HL-60 (cell line): Measurements from ENCODE around the gene PMEPA1.

Source experiments
- DNase-seq, 2 experiments: peaks; one replicate each; pipeline ENCODE4 v3.0.0-alpha.2; 2010 to 2020; ENCODE audit warnings: low read depth in 1 of 2, low spot score in 1 of 2
- H3K27ac ChIP-seq: fragments of 250-450 bp; sonication (Bioruptor Pico); replicated peaks from 2 replicates; pipeline ENCODE4 v1.5.1; 2020; ENCODE audit warnings: mild to moderate bottlenecking, moderate library complexity
- H3K27me3 ChIP-seq: fragments of 250-450 bp; sonication (Bioruptor Pico); 2 replicates; pipeline ENCODE4 v1.5.1; 2021; ENCODE audit warnings: mild to moderate bottlenecking, moderate library complexity; ENCODE audit not compliant: insufficient read depth, poor library complexity, severe bottlenecking
- H3K4me3 ChIP-seq: replicated peaks from 2 replicates; pipeline ENCODE4 v1.5.1; 2011; ENCODE audit warnings: mild to moderate bottlenecking, control low read depth, low read length; ENCODE audit not compliant: insufficient read depth
- GABPA ChIP-seq: IDR thresholded peaks from 2 replicates; pipeline ENCODE4 v1.6.1; 2012; ENCODE audit warnings: low read depth
- POLR2AphosphoS5 ChIP-seq: IDR thresholded peaks from 2 replicates; pipeline ENCODE4 v1.6.1; 2012; ENCODE audit warnings: low read depth
- SPI1 ChIP-seq: IDR thresholded peaks from 2 replicates; pipeline ENCODE4 v1.6.1; 2012; ENCODE audit warnings: low read depth, mild to moderate bottlenecking, borderline replicate concordance
- TF ChIP-seq, protein P1 (sequence below): IDR thresholded peaks from 2 replicates; pipeline ENCODE4 v1.6.1; 2012; ENCODE audit warnings: low read depth; ENCODE audit not compliant: insufficient replicate concordance
- TF ChIP-seq, protein P2 (sequence below): IDR thresholded peaks from one replicate; pipeline ENCODE4 v1.5.1; 2011; ENCODE audit warnings: low read length, control low read depth, inconsistent platforms; ENCODE audit not compliant: insufficient read depth

PMEPA1 gene

DNA sequence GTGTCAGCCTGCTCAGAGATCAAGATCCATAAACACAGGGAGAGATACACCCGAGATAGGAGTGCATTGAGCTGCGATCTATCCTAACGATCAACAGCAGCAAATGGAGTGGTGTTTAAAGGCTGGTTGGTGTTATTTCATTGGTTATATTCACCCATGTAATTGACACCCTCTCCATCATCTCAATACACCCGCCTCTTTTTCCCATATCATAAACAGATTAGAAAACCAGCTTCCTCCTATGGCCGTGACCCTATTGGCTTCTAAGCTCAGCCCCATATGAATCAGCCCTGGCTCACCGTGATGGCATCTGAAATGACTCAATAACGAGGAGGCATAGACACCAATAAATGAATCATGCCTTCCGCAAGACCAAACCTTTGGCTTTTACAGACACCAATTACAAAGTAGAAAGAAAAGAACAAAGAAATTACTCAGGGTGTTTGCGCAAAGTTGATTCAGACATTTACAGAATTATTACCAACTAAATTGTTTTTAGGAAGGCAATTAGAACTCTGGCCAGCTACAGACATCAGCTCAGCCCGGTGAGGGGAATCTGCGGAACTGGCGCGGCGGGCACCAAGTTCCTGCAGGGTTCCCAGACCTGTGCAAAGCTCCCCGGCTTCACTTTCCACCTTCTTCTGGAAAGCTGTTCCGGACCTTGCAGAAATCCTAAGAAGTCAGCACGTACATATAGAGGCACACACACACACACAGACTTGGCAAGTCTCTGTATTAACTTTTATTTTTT is 11.5 kb downstream of the PMEPA1 start:
- DNase-seq: no peak
- no peak overlapping the region for H3K27ac ChIP-seq
- H3K4me3 ChIP-seq: no peak overlapping the region
- TF ChIP-seq SPI1 (no peak), GABPA (no peak)
- TF ChIP-seq, protein P1, sequence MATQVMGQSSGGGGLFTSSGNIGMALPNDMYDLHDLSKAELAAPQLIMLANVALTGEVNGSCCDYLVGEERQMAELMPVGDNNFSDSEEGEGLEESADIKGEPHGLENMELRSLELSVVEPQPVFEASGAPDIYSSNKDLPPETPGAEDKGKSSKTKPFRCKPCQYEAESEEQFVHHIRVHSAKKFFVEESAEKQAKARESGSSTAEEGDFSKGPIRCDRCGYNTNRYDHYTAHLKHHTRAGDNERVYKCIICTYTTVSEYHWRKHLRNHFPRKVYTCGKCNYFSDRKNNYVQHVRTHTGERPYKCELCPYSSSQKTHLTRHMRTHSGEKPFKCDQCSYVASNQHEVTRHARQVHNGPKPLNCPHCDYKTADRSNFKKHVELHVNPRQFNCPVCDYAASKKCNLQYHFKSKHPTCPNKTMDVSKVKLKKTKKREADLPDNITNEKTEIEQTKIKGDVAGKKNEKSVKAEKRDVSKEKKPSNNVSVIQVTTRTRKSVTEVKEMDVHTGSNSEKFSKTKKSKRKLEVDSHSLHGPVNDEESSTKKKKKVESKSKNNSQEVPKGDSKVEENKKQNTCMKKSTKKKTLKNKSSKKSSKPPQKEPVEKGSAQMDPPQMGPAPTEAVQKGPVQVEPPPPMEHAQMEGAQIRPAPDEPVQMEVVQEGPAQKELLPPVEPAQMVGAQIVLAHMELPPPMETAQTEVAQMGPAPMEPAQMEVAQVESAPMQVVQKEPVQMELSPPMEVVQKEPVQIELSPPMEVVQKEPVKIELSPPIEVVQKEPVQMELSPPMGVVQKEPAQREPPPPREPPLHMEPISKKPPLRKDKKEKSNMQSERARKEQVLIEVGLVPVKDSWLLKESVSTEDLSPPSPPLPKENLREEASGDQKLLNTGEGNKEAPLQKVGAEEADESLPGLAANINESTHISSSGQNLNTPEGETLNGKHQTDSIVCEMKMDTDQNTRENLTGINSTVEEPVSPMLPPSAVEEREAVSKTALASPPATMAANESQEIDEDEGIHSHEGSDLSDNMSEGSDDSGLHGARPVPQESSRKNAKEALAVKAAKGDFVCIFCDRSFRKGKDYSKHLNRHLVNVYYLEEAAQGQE: no peak
- peaks cover 7% of the 10 kb centered on the region for H3K27me3 ChIP-seq

DNA sequence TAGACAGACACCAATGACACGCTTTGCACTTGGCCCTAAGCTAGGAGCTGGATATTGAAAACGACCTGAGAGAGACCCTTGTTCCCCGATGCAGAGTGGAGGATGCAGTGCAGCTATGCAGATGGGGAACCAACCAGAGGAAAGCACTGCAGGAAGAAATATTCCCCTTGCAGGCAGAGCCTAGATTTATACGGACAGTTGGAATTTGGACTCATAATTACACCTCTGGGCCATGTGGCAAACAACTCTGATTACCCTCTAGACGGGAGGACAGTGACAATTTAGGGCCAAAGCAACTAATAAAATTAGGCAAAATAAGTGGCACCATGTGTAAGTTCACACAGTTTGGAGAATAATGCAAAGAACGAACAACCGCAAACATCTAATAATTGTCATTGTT is 12.3 kb downstream of the PMEPA1 start:
- Histone ChIP-seq H3K27ac (no peak overlapping the region), H3K27me3 (peaks cover 7% of the 10 kb centered on the region), H3K4me3 (no peak overlapping the region)
- no peak for DNase-seq
- TF ChIP-seq SPI1 (no peak), GABPA (no peak), POLR2AphosphoS5 (no peak)
- TF ChIP-seq, protein P2, sequence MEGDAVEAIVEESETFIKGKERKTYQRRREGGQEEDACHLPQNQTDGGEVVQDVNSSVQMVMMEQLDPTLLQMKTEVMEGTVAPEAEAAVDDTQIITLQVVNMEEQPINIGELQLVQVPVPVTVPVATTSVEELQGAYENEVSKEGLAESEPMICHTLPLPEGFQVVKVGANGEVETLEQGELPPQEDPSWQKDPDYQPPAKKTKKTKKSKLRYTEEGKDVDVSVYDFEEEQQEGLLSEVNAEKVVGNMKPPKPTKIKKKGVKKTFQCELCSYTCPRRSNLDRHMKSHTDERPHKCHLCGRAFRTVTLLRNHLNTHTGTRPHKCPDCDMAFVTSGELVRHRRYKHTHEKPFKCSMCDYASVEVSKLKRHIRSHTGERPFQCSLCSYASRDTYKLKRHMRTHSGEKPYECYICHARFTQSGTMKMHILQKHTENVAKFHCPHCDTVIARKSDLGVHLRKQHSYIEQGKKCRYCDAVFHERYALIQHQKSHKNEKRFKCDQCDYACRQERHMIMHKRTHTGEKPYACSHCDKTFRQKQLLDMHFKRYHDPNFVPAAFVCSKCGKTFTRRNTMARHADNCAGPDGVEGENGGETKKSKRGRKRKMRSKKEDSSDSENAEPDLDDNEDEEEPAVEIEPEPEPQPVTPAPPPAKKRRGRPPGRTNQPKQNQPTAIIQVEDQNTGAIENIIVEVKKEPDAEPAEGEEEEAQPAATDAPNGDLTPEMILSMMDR: no peak
- TF ChIP-seq, protein P1: no peak

DNA sequence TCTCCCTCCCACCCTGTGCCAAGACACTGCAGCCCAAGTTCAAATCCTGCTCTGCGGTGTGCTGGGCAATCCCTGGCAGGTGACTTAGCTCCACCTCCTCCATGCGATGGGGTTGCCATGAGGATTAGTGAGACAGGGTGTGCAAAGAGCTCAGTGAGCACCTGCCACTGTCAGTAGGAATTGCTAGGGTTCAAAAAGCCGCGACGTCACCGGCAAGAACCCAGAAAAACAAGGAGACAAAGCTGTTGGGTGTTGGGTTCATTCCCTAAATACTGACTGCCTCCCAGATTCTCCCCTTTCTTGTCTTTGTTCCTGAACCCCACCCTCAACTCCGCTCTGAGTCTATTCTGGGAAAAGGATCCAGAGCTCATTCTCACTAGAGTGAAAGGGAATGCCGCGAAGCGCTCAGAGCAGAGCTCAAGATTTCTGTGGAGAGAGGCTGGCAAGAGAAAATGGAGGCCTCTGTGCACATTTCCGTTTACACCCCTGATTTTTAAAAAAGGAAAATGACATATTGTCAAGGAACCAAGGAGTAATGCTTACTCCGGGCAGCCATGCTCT is 13.3 kb downstream of the PMEPA1 start:
- Histone ChIP-seq H3K27me3 (peaks cover 10% of the 10 kb centered on the region), H3K27ac (no peak overlapping the region), H3K4me3 (no peak overlapping the region)
- DNase-seq: no peak
- TF ChIP-seq POLR2AphosphoS5 (no peak), SPI1 (no peak), GABPA (no peak)
- TF ChIP-seq, protein P2: no peak
- TF ChIP-seq, protein P1: no peak
